ENCODE results near the gene NCOA3.

The NCOA3 gene

DNA sequence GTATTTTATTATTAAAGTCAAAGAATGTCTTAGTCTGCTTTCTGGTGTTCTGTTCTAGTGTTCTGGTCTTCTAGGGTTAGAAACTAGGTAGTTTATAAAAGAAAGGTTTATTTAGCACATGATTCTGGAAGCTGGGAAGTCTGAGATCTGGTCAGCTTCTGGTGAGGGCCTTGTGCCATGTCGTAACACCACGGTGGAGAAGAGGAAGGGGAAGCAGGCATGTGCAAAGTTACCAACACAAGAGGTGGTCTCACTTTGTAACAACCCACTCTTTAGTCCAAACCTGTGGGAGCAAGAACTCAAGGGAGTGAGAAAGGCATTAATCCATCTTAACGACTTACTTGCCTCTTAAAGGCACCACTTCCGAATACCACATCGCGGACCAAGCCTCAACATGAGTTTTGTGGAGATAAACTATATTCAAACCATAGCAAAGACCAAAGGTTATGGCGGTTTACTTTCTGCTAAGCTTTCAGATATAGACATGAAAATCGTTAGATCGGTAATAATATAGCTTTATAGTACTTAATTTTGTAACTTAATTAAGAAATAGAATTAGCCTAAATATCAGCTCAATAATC, 99.4 kb downstream of the NCOA3 start:
- no peak for DNase-seq

- DNase-seq: no peak
Observed at GRCh38 chr20:47603260-47603659, 101.6 kb downstream of the NCOA3 start.

DNA sequence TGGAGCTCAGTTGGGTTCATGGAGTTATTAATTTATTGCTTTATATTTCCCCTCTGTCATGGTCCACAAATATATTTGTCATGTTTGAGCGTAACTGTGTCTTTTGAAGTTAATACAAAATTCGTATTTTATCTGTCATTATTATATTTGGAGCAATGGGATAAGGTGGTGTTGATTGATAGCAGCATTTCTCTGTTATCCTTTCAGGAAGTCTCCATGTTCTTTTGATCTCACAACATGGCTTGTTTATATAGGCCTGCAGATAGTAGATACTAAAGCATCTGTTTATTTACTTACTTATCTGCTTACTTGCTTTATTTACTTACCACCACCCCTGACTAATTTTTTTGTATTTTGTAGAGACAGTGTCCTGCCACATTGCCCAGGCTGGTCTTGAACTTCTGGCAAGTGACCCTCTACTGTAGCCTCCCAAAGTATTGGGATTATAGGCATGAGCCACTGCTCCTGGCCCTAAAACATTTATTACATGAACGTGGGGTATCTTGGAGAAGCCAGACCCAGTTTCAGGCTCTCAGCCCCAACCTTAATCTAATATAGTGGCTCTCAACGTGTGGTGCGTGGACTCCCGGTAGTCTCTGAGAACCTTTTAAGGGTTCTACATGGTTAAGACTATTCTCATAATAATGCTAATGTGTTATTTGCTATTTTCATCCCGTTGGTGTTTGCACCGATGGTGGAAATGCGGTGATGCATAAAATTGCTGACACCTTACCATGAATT, 104.2 kb downstream of the NCOA3 start:
- peak; percentile 21 for DNase-seq

- DNase-seq: no peak
Observed at GRCh38 chr20:47606414-47606982, 104.8 kb downstream of the NCOA3 start.

- peak; percentile 93 for DNase-seq
Observed at GRCh38 chr20:47606983-47607613, 105.4 kb downstream of the NCOA3 start.

- no peak for DNase-seq
Observed at GRCh38 chr20:47609001-47609400, 107.3 kb downstream of the NCOA3 start.

GRCh38 chr20:47610247-47610944, 108.7 kb downstream of the NCOA3 start:
- peak; percentile 75 for DNase-seq

DNA sequence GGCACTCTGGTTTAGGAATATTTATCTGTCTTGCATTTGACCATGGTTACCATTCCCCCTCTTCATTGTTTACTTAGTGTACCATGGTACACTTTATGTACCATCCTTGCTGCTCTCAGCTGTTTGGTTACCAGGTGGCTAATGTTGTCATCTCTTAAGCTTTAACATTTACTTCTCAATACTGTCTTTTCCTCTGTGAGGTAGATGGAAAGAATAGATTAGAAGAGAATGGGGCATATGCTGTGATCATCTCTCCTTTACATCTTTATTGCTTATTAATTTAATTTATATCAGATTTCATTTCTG, 109.2 kb downstream of the NCOA3 start:
- DNase-seq: no peak

DNA sequence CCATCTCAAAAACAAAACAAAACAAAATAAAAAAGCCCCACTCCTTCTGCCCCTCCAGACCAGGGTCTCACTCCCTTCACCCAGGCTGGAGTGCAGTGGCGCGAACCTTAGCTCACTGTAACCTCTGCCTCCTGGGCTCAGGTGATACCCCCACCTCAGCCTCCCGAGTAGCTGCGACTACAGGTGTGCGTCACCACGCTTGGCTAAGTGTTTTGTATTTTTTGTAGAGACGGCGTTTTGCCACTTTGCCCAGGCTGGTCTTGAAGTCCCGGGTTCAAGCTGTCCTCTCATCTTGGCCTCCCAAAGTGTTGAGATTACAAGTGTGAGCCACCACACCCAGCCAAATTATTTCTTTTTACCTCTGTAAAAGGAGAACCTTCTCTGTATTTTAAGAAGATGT, 110.1 kb downstream of the NCOA3 start:
- DNase-seq: no peak

DNA sequence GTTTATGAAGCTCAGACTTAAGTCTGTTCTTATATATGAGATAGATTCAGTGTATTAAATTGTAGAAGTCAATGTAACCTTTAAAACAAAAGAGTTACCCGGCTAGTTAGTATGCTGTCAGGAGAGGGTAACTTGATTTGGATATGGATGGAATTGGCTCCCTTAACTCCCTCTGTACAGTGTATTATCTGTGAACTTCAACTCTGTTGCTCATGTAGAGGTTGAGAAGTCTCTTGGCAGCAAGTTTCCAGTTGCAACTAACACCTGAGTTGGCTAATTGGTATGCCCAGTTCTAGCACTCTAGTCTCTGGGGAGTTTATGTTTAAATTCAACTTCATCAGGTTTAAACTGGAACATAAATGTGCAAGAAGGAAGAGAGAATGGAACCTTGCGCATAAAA, 111.0 kb downstream of the NCOA3 start:
- DNase-seq: peak; percentile 28

DNA sequence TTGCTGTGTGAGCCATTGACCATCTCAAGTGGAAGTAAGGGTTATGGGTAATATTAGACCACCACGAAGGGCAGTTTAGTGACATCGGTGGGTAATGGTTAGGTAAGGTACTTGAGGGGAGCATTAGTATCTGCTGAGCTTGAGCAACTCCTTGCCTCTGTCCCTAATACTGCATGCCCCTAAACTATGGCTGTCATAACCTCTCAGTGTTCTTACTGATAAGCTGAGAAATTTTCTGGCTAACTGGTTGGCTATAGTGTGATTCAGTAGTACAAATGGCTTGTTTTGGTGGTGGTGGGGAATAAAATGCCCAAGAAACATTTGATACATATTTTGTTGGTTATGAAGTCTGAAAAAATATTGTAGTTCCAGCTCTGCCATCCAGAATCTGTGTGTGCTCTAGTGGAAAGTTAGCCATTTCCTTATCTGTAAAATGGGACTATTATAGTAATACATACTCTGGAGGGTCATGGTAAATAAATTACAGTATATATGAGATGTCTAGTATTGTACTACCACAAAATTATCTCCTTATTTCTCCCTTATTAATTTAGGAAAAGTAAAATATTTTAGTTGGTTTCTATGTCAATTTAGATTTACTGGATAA, 113.1 kb downstream of the NCOA3 start:
- DNase-seq: no peak

- no peak for DNase-seq
Observed at GRCh38 chr20:47618479-47618878, 116.8 kb downstream of the NCOA3 start.

DNA sequence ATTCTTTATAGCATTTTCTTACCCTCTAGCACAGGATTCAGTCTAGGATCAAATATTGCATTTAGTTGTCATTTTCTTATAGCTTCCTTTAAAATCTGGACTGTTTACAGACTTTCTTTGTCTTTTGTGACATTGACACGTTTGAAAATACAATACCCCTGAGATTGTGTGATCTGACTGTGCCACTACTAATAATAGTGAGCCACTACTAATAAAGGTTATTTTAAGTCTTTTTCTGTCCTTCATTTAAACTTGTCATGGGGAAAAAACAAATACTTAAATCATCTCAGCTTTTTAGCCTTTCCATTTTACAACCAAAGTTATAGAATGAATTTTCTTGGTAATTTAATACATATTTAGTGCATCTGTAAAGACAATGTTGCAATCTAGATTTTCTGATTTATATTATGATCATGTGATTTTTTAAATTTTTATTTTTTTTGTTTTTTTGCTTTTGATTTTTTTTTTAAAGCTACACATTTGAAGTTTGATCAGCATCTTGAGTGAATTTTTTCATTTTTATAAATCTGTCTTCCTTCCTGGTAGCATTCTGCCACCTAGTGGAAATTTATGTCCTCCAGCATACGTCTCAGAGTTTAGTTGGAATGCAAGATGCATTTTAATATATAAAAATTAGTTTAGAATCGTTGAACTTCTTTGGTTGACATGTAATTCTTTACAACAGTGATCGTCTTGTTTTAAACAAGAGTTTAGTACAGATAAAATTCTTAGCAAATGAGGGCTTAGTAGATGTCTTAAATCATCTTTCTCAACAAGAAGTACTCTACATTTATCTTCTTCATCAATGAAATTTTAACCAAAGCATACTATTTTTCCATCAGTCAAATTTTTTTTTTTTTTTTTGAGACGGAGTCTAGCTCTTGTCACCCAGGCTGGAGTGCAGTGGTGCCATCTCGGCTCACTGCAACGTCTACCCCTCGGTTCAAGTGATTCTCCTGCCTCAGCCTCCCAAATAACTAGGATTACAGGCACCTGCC, 119.4 kb downstream of the NCOA3 start:
- peak; percentile 79 for DNase-seq

- no peak for DNase-seq
Observed at GRCh38 chr20:47622118-47622665, 120.5 kb downstream of the NCOA3 start.

DNA sequence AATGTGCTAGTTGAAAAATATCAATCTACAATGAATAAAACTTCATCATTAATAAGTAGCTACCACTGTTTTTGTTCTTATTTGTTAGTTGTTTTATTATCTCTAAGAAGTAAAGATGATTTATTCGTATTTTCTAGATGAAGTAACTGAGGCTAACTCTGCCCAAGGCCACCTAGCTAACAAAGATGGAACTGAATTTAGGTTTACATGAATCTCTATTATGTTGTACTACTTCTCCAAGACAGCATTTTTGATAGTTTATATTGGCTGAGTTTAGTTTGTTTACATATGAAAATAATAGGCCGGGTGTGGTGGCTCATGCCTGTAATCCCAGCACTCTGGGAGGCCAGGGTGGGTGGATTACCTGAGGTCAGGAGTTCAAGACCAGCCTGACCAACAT, 121.5 kb downstream of the NCOA3 start:
- DNase-seq: no peak

DNA sequence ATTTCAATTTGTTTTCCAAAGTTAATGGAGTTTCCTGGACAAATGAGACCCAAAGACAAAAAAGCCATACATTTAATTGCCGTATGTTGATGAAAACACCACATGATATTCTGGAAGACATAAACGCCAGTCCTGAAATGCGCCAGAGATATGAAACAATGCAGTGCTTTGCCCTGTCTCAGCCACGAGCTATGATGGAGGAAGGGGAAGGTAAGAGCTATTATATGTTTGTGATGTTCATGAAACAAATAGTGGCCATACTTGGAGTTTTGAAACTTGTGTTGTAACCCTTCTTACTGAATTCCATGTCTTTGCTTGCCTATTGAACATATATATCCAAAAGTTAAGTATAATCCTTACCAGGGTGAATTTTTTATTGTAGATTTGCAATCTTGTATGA, 125.9 kb downstream of the NCOA3 start:
- DNase-seq: no peak

DNA sequence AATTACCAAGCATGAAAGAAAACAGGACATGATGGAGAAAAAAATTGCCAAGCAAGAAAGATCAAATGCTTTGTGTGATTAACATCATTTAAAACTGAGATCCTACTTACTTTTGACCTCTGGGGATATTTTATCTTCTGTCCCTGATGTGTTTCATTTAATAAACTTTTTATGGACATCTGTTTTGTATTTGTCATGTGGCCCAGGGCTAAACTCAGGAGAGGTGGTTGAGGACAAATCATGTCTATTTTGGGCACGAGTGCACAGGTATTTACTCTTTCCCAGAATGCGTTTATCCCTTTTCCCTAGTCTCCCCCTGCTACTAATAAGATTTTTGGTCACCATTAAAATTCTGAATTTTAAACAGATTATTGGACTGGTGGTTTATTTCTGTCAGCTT, 128.2 kb downstream of the NCOA3 start:
- DNase-seq: no peak

DNA sequence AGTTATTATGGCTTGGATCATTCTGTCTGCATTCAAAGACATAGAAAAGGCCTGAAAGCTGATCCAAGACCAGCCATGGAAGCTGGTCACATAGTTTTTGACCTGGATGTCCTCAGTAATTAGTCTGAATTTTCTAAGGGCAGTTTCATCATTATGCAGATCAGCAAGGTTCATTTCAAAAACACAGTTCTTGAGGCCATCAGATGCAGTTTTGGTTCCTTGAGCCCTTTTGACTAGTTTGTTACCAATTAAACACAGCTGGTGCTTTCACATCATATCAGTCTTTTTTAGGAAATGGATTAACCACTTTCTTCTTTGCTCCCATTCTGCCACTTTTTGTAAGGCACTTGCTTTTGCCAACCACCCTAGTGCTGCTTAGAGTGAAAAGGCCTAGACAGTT, 129.4 kb downstream of the NCOA3 start:
- no peak for DNase-seq

GRCh38 chr20:47635256-47635655, 133.6 kb downstream of the NCOA3 start:
- no peak for DNase-seq

DNA sequence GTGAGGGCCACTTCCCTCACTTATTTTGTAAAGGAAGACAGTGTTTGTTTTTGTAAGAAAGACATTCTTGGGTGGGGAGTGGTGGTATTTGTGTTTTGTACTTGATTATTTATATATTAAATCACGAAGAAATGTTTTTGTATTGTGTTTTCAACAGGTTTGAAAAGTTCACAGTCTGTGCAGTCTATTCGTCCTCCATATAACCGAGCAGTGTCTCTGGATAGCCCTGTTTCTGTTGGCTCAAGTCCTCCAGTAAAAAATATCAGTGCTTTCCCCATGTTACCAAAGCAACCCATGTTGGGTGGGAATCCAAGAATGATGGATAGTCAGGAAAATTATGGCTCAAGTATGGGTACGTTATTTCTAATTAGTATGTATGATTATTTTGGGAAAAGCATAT, 137.2 kb downstream of the NCOA3 start:
- no peak for DNase-seq

DNA sequence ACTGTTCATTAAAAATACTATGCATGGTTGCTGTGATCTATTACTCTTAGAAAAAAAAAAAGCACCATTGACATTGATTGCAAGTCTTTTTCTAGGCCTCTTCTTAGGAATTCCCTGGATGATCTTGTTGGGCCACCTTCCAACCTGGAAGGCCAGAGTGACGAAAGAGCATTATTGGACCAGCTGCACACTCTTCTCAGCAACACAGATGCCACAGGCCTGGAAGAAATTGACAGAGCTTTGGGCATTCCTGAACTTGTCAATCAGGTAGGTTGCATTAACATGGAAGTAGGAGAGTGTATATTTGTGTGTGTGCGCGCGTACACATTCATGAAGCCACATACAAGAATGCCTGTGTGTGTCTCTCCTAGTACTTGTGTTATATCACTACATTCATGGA, 140.4 kb downstream of the NCOA3 start:
- DNase-seq: no peak

DNA sequence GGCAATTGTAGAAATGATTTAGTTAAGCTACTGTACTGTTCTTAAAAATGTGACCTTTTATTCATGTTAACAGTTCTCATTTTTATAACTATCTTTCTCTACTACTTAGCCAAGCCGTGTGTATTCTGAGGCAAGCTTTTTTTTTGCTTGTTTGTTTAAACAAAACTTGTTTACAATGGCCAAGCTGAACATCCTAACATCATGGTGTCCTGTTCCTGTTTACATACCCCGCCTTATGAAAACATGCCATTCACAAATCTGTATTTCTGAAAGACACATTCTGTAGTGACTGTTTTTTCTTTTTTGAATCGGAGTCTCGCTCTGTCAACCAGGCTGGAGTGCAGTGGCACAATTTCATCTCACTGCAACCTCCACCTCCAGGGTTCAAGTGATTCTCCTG, 140.9 kb downstream of the NCOA3 start:
- no peak for DNase-seq
